DMS53 treated with DMSO at 0.1 percent for 48 hours (cell line): ENCODE data around the gene SDK1.
A peak's percentile ranks its signal among the peaks of the same experiment; 100 is the strongest.
"Not testable (repeated sequence)": the region's sequence is repeated elsewhere in the genome, so short reads cannot be mapped to it uniquely, and the experiment has no call there.

Experiments
- DNase-seq: peaks from one replicate; lab custom pipeline; 2025; ENCODE audit not compliant: unreplicated experiment; lab: John Stamatoyannopoulos, UW

SDK1 gene

DNA sequence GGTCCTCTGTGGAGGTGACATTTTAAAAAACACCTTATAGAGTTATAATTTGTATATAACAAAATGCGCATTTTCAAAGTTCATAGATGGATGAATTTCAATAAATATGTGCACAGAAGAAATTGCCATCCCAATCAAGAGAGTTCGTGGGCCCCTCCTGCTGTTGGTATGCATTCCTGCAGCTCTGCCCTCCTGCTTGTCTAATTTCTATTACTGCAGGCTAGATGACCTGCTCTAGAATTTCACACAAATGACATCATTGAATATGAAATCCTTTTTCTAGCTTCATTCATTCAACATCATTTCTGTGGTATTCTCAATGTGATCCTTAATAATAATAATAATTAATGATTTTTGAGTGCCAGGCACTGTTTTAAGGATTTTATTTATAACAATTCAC is 348.2 kb downstream of the SDK1 start:
- DNase-seq, result no peak

DNA sequence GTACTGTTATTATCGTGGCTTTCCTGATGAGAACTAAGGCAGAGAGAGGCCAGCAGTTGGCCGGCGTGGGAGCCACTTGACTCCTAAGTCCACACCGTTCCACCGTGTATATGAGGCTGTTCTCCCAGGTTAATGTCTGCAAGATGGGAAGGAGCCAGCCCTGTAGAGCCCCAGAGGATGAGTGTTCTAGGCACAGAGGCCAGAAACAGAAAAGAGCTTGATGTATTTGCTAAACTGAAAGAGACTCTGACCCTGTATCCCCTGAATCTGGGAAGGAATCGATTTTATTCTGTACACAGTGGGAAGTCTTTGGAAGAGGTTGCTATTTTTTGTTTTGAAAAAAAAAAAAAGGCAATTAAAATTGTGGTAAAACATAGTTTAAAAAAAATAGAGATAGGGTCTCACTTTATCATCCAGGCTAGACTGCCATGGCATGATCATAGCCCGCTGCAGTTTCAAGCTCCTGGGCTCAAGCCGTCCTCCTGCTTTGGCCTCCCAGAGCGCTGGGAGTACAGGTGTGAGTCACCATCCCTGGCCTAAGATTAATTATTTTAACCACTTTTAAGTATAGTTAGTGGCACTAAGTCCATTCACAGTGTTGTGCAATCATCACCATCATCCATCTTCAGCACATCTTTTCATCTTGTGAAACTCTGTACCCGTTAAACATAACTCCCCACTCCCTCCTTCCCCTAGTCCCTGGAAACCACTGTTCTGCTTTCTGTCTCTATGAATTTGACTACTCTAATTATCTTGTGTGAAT is 348.8 kb downstream of the SDK1 start:
- DNase-seq, result no peak

DNA sequence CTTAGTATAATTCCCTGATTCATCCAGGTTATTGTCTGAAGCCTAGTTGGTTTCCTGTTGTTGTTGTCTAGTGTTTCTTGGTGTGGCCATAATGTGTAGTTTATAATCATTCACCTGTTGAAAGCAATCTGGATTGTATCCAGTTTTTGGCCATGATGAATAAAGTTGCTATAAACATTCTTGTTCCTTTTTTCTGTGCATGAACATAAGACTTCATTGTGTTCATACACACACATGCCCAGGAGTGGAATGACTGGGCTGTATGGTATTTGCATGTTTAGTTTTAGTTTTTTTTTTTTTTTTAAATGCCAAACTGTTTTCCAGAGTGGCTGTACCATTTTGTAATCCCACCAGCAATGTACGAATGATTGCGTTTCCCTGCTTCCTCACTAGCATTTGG is 349.8 kb downstream of the SDK1 start:
- DNase-seq, result no peak

DNA sequence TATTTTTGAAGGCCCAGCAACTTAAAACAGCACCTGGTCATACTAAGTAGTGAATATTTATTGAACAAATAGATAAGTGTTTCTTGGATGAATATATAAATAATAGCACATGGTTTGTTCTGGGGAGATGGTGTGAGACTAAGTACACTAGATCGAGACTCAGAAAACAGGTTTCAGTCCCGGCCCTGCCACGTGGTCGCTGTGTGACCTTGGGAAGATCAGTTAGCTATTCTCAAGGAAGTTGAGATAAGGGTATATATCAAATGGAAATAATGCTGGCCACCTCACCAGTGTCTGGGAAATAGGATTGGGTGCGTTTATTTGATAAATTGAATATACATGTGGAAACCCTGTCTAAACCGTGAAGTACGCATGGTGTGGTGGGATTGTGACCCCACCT is 354.6 kb downstream of the SDK1 start:
- DNase-seq, result no peak

DNA sequence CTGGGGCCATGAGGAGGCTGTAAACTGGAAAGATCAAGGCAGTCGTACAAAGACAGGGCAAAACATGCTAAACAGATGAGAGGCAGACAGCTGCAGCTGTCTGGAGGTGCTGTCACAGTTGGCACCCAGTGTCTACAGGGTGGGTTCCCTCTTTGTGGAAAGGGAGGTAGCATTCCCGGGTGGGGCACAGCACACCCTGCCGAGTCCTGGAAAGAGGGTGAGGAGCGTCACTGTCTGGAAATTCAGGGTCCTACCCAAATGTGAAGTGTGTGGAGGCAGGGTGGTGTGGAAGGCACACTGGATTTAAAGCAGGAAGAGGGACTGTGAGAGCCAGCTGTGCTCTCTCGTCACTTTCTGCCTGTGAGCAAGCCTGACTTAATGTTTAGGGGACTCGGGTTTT is 356.2 kb downstream of the SDK1 start:
- no peak for DNase-seq

DNA sequence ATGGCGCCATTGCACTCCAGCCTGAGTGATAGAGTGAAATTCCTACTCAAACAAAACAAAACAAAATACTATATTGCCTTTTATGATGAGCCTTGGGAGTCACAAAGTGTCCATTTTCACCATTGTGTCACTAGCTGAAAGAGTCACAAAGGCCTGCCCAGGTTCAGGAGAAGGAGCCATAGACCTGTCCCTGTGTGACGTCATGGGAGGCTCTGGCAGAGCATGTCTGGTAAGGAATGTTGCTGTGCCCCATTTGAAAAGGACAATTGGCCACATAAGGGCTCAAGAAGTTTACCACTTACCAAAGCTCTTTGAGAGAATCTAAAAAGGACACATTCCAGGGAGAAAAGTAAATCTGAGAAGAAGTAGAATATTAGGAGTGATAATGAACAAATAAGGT is 367.7 kb downstream of the SDK1 start:
- no peak for DNase-seq

DNA sequence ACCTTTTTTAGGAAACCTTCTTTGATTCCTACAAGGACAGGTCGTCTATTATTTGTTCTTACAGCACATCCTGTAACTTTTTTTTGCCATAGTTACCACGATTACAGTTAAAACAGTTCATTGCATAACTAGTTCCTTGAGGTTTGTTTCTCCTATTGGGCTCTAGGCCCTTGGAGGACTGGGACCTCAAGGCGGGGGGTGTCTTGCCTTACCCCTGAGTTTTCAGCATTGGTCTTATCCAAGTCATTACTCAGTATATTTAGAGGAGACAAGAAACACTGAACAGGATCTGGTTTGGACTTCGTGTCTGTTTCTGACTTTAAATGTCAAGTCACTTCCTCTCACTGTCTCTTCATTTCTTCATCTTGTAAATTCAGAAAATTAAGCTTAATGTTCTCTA is 369.8 kb downstream of the SDK1 start:
- no peak for DNase-seq

DNA sequence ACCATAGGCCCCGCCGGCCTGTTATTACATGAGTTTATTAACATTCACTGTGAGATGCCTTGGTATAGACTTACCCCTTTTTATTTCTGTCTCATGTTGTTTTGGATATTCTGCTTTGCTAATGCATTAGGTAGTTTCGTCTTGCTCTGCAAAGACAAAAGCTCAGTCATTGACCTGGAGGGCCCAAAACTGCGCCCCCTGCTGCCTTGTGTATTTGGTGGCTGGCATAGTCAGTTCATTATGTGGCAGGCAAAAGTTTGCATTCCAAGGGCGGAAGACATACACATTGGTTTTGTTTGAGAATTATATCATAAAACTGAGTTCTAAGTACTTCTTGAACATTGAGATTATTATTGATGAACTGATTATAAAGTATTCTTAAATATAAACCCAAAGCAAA is 372.5 kb downstream of the SDK1 start:
- DNase-seq, result peak; percentile 36

DNA sequence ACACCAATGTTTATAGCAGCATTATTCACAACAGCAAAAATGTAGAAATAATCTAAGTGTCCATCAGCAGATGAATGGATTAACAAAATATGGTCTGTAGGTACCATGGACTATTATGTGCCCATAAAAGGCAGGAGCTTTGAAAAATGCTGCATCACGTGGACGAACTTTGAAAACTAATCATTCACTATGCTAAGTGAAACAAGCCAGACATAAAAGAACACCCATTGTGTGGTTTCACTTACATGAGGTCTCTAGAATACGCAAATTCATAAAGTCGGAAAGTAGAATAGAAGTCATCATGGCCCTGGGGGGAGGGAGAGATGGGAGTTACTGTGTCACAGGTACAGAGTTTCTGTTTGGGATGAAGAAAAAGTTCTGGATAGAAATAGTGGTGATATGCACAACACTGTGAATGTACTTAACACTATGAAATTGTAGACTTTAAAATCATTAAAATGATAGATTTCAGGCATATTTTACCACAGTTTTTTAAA is 377.3 kb downstream of the SDK1 start:
- DNase-seq, result no peak

DNA sequence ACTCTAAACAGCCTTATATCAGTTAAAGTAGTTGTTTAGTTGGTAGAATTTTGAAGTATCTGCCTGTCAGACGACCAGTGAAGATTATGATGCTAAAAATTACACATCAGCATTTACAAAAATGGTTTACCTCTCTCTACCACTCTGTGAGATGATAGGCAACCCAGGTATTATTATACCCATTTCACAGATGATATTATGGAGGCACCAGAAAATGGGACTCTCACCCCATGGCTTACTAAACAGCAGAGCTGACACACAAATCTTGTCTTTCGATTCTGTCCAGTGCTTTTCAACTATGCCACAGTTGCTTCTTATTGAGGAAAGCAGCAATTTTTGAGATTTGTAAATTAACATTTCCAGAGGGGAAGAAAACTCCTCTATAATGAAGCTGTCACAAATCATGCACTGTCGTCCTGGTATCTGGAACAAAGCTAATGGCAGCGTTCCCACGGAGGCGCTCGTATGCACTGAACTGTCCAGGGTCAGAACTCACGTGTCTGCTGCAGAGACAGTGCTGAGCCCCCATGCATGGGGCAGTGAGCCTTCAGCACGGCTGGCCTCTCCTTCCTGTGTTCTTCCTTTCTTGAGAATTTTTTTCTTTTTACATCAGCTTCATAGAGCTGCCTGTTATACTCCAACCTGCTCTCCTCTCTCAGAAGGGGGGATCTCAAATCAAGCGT is 381.1 kb downstream of the SDK1 start:
- no peak for DNase-seq

DNA sequence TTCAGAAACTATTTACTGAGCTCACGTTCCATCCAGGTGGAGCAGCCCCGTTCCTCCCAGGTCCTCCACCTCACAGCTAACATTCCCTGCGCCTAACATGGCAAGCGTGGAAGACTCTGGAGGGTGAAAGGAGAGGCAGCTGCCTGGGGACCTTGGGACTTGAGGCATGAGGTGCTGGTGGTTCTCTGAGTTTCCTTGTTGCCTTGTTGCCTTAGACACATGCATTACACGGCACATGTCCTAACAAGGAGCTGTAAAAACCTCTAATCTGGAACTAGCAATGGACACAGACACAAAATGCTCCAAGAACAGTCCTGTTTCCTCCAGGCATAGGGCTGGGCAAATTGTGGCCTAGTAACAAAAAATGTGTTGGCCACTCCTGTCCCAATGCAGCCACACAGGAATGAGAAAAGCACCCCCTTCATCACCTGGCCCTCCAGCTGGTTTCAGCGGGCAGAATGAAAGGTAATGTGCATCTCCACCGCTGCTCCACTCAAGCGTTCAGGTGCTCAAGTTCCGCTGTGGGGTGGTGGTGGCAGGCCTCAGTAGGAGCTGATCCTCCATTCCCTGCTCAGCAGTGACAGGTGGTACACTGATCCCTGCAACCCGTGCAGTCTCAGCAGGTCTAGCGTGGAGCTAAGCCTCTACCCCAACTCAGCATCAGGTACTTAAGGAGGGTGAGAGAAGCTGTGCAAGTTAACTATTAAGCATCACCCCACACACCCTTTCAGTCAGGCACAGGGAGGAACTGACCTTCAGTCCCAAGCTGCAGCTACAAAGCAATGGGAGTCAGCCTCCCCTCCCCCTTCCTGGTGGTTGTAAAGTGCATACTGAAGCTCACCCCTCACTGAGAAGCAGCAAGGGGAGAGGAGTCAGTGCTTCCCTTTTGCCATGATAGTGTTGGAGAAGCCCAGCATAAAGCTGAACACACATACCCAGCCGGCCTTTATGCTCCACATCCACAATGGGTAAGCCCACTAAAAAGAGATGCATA is 382.8 kb downstream of the SDK1 start:
- no peak for DNase-seq

DNA sequence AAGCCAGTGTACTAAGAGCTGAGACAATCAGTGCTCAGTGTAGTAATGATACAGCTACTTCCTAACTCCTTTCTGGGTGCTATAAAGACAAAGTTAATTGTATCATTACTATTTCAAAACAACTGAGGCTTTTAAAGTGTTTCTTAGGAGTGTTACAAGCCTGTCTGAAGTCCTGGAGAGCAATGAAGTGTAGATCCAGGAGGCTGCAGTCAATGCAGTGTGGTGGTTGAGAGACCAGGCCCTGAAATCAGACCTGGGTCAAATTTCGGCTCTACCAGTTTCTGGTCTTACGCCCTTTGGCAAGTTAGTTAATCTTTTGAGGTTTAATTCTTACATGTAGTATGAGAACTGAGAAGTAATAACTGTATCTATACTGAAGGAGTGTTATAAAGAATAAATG is 387.0 kb downstream of the SDK1 start:
- no peak for DNase-seq

DNA sequence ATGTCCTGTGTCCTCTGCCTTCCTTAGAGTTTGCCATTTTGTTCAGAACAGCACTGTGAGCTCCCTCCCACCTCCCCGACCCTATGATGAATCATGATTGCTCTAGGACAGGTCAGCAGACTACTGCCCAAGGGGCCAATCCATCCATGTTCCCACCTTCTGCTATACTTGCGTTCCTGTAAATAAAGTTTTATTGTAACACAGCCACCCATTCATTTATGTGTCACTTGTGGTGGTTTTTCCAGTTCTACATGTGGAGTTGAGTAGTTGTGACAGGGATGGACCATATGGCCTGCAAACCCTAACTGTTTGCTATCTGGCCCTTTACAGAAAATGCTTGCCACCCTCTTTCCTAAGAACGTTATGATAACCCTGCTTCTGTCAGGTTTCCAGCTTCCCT is 387.8 kb downstream of the SDK1 start:
- no peak for DNase-seq

DNA sequence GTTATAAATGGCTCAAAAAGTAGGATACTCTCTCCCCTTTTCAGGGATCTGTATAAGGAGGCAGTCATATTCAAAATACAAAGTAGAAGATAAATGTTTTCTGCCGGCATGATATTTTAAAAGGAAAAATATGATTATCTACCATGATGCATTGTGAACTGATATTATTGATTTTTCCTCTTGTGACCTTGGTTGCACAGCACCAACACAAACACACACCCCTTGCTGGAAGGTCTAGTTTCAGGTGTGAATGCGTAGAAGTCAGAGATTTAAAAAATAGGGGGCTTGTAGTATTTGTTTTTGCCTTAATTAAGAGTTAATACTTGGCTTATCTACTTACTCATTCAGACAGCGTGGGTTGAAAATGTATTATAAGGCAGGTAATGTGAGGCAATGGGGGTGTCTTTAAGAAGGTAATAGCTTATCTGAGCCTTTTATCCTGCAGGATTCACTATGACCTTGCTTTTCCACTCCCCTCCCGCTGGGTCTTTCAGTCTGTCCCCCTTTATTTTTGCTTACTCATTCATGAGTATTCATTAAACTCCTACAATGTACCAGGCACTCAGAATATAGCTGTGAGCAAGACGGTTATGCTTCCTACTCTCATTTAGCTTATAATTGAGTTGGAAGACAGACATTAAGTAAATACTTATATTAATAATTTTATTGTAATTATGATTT is 390.6 kb downstream of the SDK1 start:
- DNase-seq, result no peak

DNA sequence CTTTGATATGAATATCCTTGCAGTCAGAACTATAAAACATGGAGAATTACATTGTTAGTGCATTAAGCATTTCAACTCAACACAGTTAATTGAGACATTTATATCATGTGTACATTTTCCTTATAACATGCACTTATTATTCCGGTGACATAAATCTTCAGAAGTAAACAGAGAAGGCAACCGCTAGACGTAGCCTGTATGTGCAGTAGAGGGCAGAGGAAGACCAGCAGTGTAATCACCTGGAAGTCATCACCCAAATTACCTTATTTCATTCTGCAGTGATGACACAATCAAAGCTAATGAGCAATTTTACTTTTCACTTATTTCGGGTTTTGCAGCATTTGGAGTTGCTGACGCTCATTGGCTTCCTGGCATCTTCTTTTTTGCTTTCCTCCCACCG is 394.6 kb downstream of the SDK1 start:
- no peak for DNase-seq

DNA sequence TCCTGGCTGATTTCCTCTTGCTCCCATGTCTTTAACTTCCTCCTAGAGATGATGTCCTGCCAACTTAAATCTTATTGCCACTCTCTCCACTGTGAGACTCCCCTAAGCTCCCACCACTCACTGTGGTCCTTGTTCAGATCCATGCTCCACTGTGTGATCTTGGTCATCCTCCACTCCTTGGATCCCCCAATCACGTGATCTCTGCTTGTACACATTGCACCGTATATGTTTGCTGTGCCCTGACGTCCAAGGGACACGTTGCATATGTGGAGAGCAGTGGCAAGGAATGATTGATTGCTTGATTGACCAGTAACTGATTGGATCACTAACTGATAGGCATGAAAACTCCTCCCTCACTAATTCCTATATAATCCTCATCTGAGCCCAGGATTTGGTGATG is 395.1 kb downstream of the SDK1 start:
- DNase-seq, result no peak

DNA sequence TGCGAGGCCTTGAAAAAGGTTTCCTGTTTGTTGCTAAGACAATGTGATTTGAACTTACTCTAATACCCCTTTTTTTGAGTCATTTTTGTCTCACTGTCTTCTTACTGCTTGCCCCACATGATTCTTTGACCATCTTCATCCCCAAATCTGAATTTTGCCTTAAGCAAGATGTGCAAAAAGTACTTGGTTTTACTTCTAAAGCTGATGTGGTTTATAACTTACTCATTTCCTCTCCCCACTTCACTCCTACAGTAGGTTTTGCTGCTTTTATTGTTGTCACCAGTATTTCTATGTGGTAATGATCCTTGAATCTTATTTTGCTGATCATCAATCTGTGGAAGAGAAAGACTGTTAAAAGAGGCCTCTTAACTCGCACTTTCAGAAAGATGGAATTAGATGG is 396.4 kb downstream of the SDK1 start:
- DNase-seq, result no peak

DNA sequence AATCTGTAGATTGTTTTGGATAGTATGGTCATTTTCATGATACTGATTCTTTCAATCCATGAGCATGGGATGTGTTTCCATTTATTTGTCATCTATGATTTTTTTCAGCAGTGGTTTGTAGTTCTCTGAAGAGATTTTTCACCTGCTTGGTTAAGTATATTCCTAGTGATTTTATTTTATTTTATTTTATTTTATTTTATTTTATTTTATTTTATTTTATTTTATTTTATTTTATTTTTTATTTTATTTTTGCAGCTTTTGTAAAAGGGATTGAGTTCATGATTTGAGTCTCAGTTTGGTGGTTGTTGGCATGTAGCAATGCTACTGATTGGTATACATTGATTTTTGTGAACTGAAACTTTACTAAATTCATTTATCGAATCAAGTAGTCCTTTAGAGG is 404.2 kb downstream of the SDK1 start:
- DNase-seq, result no peak

DNA sequence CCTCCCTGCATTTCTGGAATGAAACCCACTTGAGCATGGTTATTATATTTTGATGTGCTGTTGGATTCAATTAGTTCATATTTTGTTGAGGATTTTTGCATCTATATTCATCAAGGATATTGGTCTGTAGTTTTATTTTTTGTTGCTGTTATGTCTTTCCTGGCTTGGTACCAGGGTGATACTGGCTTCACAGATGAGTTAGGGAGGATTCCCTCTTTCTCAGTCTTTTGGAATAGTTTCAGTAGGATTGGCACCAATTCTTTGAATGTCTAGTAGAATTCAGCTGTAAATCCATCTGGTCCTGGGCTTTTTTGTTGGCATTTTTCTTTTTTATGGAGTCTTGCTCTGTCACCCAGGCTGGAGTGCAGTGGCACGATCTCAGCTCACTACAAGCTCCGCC is 405.0 kb downstream of the SDK1 start:
- DNase-seq, result not testable (repeated sequence)

DNA sequence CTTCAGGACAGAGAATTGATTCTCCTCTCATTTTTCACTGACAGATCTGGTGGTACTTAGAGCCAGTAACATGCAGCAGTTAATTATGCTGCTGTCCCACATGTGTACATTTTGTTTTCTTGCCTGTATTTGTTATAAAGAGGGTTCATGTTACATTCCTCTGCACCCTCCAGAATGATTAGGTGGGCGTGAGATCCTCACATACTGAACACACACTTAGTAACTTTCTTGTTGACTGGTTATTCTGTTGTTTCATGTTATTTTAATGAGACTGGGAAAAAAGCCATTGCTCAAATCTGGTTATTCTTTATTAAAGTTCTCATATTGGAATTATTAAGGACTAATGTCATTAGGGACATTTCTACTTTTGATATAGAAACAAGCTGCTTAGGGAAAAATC is 409.1 kb downstream of the SDK1 start:
- DNase-seq, result no peak

DNA sequence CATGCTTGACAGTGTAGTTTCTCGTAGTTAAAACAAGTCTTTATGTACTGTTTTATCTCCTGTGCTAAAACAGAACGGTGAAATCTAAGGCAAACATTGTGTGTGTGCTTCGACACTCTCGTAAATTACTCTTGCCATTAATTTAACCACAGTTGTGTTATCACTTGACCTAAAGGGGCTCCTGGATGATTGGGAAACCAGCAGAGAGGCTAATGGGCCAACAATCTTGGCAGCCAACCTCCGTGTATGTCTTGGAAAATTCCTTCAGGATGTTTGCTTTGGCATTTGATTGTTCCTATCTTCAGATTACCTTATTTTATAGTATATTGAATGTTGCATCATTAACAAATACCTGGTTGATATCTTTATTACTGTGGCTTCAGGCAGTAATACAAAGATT is 409.5 kb downstream of the SDK1 start:
- no peak for DNase-seq
